Eye (tissue), 1 donor: Measurements from ENCODE around the gene RAB6B.

Experiments used
- DNase-seq: peaks from one replicate; pipeline ENCODE4 v3.0.0-alpha.2; 2015

The RAB6B gene

DNA sequence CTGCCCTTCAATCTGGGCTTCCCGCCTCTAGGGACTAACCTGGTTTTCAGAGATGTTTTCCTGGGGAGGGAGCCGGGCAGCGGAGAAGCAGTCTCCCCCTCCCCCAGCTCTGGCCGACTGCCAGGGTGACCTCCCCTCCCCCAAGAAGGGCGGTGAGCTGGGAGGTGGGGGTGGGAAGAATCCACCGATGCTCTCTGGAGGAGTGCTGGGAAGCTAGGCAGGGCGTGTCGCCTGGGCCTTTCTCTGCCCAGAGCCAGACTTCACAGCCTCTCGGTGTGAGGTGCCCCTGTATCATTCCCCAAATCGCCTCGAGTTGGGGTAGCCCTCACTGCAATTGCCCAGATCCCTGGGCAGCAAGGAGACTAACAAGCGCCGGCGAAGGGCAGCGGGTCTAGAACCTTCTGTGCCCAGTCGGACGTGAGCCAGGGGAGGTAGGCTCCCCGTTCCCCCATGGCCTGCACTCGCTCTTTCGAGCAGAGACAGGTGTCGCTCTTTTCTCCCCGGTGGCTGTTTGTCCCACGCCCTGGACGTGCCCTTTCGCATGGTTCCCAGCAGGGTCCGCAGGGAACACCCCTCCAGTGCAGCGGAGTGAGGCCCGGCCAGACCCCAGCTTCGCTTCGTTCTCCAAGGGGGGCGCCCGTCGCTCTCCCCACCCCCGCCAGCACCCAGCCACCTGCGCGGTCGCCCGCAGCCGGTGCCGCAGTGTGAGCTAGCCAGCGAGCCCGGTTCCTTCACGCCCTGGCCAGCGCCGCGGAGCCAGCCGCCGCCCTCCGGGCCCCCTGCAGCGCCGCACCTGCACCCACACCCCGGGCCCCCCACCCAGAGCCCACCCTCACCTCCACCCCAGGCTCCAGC, 1.1 kb downstream of the RAB6B start:
- DNase-seq: peak; percentile 51

DNA sequence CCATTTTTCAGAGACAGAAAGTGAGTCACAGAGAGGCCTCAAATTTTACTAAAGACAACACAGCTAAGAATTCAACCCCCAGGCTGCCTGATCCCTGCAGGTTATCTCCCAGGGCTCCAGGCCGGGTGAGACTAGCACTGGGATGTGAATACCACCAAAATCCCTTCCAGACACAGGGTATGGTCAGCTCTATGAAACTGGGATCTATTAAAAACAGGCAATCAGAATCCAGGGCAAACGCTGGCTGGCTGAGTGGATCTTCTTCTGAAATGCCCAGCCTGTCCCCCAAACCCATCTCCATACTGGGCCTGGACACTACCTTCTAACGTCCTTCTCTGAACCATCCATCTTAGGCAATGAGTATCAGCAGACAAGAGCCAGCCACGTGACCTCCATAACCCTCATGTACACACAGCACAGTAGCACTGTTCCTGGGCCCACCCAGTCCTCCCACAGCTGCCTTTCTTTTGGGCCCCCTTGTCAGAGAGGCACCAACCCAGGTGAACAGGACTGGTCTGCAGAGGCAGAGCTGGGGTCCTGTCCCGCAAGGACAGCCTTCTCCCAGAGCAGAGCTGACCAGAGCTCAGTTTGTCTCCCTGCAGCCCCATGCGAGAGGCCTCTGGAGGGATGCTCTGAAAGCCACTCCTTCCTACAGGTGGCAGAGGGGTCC, 1.9 kb downstream of the RAB6B start:
- DNase-seq: peak; percentile 16

DNA sequence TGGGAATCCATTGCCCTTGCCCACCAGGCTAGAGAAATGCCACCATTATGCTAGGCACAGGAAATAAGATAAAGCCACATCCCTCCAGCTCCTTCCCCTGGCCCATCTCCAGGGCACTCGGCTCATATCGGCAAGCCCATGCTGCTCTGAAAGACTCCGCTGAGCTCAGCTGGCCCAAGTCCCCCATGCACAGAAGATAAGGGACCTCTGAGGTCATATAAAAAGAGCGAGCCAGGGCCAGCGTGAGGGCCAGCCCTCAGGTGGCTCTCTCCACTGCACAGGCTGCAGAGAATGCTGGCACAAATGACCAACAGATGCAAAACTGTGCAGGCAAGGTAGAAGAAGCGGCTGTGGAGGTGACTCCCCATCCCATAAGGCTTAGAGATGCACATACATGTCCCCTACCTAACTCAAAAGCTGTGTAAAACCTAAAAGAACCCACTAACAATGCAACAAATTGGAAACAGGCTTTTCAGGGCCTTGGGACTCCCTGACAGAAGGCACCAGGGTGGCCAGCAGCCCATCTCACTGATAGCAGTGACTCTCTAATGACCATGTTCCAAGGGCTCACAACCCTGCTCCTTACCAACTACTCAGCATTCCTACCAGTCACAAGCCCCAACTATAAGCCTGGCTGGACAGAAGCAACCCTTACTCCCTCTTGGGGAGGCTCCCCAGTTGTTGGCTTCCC, 3.0 kb downstream of the RAB6B start:
- DNase-seq: no peak

DNA sequence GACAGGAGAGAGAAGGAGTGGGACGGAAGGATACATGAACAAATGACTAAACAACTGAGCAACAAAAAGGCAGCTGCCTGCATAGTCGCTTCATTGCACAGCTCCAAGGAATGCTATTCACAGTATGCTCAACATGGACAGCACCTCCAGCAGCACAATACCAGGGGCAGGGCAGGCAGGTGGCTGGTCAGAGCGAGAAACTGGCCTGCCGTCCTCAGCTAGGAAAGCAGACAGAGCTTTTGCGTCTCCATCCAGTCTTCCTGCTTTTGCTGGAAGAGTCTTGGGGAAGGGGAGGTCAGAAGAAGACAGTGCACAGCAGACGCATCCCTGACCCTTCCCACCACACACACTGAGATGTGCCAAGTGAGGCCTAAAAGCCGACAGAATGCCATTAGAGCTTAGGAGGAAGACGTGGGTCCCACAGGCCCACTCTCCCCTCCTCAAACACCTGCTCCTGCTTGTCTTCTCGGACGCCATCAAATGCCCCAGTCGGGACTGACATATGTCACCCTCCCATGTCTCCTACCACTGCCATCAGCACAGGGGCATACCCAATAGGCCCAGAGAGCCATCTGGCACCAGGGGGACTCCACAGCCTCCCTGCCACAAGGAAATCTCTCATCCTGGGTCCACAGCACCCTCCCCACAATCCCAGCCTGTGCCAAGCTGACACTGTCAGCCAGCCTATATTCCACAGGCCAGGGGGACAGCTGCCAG, 3.9 kb downstream of the RAB6B start:
- DNase-seq: peak; percentile 77

DNA sequence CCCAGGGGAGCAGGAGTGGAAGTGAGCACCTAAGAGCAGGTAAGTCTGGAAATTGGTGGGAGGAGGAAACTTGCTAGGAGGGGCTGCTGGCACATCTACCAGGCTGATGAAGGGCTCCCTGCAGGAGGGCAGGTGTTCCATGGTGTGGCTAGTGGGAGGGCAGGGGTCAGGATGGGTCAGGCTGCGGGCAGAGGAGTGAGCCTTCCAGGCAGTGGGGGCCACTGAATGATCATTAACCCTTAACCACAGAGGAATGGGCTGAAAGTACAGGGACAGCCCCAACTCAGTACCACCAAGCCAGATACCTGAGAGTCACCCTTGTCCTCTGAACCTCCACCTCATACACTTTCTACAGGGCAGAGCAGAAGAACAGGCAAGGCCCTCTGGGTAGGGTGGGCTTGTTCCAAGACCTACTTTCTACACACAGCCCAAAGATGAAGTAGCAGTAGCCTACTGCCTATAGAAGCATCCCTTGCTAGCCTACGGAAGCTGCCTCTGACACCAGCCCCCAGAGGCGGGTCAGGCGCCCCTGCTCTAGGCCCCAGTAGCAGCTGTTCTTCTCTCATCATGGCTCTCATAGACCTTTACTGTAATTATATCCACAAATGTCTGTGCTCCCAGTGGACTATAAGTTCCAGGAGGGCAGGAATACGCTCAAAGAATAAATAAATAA, 4.6 kb downstream of the RAB6B start:
- no peak for DNase-seq

DNA sequence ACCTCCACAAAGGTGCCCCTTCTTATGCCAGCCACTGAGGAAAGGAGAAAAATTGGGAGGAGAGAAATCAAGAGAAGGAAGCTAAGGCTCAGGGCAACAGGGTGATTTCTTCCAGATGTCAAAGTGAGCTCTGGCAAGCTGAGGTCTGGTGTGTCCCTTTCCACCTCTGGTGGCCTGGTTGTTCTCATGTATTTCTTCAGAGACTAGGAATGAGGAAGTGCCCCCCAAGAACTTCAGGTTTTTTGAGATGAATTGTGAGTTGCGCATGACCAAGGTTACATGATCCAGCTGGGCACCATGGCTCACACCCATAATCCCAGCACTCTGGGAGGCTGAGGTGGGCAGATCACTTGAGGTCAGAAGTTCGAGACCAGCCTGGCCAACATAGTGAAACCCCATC, 5.6 kb downstream of the RAB6B start:
- DNase-seq: no peak

DNA sequence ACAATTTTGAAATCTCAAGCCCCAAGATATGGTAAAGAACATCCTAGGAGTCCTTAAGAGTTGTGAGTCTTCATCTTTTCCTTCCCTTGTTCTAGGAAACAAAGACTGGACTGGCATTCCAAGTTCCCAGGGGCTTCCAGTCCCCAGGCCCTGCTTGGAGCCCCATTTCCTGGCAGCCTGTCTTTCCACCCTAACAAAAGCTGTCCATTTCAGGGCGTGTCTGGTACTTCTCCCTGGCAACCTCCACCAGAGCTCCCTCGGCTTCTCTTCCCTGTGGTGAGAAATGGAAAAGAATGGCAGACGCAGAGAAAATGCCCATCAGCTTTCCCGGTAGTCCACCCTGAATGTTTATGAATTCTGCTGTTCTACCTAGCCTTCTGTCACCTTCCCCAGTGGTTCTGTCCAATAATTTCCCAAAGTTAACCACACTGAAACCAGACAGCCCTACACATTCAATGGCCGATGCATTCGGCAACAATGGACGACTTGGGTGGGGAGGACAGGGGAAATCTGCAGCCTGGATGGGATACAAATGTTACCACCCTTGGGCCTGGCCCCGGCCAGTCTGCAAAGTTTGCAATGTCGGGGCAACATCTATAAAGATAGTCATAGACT, 6.8 kb downstream of the RAB6B start:
- no peak for DNase-seq

DNA sequence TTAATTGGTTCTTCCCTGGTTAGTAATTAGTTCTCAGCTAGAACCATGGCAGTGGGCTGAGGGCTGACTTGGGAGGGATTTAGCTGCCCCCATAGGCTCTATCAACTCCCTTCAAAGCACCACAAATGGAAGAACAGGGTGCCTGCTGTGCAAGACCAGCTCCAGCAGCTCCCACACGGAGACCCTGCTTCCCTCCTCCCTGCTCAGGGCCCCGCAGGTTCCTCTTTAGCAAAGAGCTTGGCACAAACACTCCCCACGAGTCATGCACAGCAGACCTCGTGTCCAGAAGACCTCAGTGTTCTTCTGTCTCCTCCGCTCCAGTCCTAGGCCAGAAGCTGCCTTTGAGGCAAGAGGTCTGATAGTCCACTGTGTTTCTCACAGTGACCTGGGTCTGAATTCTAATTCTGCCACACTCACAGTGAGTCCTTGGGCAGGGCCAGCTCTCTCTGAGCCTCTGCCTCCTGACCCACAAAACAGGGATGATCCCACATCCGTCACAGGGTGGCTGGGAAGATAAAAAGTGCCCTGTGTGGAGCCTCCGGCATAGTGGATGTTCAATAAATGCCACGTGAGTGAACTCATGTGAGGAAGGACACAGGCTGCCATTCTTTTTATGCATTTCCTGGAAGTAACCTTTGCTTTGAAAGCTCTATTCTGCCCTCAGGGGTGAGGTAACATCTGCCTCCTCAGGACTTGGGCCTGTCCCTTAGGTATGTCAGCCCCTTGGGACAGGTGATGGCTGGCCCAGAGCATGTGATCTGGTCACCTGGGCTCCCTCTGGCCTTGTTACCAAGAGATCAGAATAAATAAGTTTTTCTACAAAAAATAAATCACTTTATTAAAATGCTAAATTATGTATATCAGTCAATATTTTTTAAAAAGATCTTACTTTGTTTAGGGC, 7.6 kb downstream of the RAB6B start:
- DNase-seq: peak; percentile 9

DNA sequence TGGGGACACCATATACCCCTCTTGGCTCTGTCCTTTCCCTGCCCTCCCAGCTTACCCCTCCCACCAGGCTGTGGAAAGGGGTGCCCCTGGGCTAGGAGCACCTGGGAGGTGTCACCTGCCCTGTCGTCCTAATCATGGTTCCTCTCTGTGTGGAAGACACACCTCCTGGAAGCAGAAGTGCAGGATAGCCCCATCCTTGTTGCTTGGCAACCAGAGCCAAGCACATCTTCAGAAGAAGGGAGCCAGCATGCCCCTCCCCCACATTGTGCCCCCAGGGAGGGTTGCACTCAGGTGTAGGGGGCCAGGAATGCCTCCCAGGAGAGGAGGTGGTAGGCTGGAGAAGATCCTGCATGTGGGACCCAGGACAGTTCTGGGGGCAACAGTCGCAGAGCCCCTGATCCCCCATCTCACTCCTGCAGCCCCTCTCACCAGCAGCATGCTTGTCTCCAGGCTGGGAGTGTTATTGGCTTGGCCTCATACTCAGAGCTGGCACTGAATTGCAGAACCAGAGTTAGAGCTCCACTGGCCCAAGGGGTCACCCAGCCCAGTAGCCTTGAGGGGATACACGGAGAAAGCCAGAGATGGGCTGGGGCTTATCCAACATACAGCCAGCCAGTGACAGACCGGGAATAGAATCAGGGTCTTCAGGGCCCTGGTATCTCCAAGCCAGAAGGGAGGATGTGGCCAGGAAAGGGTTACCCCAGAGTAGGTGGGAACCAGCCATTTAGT, 8.4 kb downstream of the RAB6B start:
- no peak for DNase-seq

DNA sequence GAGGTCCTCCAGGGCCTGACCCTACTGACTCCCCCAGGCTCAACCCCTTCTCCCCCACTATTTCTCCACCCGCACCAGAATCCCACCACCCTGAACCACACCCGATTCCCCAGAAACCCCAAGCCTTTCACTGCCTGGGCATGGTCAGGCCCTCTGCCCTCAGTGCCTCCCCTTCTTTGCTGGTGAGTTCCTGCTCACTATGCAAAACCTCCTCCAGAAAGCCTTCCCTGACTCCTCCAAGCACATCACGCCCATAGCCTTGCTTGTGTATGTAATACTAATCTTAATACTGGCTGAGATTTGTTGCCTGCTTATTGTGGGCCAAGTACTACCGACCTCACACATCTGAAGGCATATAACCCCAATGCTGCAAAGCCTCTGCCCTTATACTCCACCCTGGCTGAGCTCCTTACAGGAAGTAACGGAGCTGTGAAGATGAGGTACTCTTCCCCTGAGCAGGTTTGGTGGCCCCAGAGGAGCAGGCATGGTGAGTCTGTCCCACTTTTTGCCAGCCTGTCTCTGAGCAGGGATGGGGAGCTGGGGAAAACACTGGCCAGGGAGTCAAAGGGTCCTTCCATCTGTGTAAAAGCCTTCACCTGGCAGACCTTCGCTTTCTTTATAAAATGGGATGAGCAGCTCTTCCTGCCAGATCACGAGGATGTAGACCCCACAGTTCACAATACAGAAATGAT, 9.5 kb downstream of the RAB6B start:
- DNase-seq: no peak

DNA sequence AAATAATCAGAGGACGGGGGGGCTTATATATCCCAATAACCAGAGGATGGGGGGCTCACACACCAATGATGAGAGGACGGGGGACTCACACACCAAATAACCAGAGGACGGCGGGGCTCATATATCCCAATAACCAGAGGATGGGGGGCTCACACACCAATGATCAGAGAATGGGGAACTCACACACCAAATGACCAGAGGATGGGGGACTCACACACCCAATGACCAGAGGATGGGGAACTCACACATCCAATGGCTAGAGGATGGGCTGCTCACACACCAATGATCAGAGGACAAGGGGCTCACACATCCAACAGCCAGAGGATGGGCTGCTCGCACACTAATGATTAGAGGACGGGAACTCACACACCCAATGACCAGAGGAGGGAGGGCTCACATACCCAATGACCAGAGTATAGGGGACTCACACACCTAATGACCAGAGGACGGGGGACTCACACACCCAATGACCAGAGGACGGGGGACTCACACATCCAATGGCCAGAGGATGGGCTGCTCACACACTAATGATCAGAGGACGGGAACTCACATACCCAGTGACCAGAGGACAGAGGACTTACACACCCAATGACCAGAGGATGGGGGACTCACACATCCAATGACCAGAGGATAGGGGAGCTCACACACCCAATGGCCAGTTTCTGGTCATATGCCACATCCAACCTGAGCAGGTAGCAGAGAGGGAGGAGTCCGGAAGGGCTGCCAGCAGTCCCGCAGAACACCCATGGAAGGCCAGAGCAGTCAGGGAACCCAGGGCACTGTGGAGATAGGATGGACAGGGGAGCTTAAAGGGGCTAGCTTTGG, 10.6 kb downstream of the RAB6B start:
- DNase-seq: no peak

DNA sequence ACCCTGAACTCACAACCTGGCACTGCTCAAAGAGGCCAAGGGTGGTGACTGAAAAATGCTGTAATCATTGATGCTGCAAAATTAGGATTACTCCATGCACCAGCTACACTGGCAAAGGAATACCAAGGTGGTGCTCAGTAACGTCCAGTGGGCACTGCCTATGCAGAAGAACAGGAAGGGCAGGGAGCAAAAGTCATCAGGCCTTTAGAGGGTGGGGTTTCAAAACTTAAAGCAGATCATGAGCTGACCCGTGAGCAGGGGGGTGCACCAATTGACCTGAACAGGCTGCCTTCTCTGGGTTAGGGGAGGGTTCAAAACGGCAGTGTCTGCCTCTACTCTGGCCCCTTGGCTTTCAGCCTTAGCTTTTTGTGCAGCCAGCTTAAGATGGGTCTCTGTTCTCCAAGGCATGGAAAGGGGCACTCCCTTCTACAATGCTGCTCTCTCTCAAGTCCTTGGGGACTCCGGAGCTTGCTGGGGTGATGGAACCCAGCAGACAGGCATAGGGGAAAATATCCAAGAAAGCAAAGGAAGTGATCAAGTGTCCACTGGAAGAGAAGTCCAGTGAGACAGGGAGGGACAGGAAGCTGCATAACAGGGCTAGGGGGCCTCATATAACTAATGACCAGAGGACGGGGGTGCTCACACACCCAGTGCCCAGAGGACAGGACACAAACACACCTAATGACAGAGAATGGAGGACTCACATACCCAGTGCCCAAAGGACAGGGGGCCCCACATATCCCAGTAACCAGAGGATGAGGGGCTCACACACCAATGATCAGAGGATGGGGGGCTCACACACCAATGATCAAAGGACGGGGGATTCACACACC, 11.4 kb downstream of the RAB6B start:
- DNase-seq: no peak

DNA sequence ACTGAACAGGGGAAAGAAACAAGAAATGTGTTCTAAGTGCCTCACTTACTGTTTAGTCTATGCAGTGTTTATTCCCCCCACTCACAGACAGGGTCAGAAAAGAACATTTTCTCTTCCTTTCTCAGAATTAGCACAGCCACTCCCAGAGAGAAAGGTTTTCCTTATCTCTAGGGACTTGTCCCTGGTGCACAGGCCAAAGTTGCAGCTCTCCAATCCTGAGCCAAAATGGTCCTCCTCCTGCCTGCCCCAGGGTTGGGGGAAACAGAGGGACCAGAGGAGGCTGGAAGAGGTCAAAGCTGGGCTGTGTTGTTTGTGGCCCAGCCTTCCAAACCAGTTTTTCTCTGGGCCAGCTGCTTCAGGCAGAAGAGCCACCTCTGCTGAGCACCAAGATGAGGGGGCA, 12.0 kb downstream of the RAB6B start:
- no peak for DNase-seq

DNA sequence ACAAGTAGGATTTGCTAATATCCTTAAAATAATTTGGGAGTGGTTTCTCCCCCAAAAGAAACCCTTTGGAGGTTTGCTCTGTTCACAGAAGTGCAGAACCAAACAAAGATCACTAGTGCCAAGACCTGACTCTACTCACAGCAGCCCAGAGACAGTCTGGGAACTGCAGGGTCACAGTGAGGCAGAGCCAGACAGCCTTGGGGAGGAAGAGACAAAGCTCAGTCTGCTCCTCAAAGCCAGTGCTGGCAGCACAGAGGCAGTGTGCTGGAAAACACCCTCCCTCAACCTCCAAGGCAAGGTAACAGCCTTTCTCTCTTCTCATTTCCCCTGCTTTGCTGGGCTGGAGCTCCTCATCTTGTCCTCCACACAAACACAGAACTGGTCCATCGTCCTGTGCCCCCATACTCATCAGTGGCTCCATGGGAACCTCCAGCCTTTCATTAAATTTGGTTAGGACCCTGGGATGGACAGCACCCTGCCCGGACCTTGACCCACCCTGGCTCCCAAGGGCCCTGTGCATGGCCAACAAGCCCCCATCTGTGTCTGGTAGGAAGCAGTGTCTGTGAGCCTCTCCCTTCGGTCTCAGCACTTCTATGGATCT, 12.6 kb downstream of the RAB6B start:
- no peak for DNase-seq

DNA sequence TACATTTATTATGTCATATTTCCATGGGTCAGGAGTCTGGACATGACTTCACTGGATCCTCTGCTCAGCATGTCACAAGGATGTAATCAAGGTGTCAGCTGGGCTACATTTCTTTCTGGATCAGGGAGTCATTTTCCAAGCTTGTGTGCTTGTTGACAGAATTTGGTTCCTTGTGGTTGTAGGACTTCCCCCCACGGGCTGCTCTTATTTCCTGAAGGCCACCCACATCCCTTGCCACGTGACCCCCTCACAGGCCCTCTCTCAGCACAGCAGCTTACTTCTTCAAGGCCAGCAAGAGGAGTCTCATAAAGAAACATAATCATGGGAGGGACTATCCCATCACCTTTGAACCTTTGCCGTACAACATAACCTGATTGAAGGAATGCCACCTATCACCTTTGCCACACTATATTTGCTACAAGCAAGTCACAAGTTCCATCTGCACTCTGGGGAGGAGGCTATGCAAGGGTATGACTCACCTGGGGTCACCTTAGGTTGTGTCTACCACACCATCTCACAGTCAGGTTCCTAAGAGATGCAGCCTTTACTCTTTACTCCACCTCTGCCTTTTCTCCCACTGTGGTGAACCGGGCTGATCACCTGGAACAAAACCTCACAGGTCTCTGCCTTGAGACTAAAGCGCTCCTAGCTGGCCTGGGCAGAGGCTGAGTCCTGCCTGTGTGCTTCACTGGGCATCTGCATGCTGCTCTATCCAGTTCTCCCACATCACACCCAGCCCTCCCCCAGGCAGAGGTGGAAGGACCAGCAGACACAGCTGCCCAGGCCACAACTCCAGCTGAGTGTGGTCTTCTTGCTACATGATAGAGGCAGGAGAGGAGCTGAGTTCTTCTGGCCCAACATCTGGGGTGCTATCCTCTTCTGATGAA, 13.5 kb downstream of the RAB6B start:
- no peak for DNase-seq

DNA sequence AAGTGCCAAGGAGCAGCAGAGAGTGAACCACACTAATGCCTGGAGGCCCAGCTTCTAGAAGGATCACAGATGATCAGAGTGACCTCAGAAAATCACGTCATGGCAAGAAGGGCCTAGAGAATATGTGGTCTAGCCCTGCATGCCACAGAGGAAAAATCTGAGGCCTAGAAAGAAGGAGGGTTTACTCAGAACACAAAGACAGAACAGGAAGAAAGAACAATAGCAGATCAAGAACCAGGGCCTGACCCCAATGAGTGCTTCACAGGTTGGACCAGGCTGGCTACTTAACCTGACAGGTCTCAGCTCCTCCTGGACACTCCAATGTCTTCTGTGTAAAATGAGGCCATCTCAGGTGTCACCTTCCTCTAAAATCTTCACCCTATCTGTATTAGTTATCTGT, 14.2 kb downstream of the RAB6B start:
- DNase-seq: no peak
